ENCODE measurements around the gene ARPC1A. TPM values are rescaled to one million over a fixed set of nuclear protein-coding genes. Genes with fewer than 3 reads are reported as not detected.
"Not testable (repeated sequence)": the region's sequence is repeated elsewhere in the genome, so short reads cannot be mapped to it uniquely, and the experiment has no call there.

The ARPC1A gene
- total RNA-seq, 1 experiment from 2014 or later: 149 TPM

- Mint-ChIP-seq H3K4me1 (ENCODE audit: insufficient read depth, unreplicated experiment) (no peaks in the 10 kb centered on the region), H3K4me3 (ENCODE audit: unreplicated experiment) (no peak overlapping the region), H3K9me3 (ENCODE audit: unreplicated experiment) (no peaks in the 10 kb centered on the region), H3K27ac (ENCODE audit: low read depth, unreplicated experiment) (no peak overlapping the region), H3K36me3 (ENCODE audit: insufficient read depth, unreplicated experiment) (peaks cover 100% of the 10 kb centered on the region), H3K27me3 (ENCODE audit: insufficient read depth, unreplicated experiment) (no peaks in the 10 kb centered on the region)
- intact Hi-C loops (cut with micrococcal nuclease): no loop called here
- BruUV-seq (replicated peaks): no TSS peak
- ChIA-PET CTCF (interaction anchor here (0.9 kb wide), 1 partner anchor 361 kb away, joined by 3 read pairs; no protein-coding TSS in a partner anchor), POLR2A (interaction anchor here (1.5 kb wide), 1 partner anchor 15 kb away, joined by 6 read pairs; the partner anchor contains the start of gene ARPC1A)
- no peak for DNase-seq (ENCODE audit: unreplicated experiment)
- TF ChIP-seq, protein P1, sequence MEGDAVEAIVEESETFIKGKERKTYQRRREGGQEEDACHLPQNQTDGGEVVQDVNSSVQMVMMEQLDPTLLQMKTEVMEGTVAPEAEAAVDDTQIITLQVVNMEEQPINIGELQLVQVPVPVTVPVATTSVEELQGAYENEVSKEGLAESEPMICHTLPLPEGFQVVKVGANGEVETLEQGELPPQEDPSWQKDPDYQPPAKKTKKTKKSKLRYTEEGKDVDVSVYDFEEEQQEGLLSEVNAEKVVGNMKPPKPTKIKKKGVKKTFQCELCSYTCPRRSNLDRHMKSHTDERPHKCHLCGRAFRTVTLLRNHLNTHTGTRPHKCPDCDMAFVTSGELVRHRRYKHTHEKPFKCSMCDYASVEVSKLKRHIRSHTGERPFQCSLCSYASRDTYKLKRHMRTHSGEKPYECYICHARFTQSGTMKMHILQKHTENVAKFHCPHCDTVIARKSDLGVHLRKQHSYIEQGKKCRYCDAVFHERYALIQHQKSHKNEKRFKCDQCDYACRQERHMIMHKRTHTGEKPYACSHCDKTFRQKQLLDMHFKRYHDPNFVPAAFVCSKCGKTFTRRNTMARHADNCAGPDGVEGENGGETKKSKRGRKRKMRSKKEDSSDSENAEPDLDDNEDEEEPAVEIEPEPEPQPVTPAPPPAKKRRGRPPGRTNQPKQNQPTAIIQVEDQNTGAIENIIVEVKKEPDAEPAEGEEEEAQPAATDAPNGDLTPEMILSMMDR (IDR thresholded peaks at IDR 0.05; ENCODE audit: unreplicated experiment): no peak
These were observed 15.0 kb downstream of the ARPC1A start for GRCh38 chr7:99340659-99341058.

DNA sequence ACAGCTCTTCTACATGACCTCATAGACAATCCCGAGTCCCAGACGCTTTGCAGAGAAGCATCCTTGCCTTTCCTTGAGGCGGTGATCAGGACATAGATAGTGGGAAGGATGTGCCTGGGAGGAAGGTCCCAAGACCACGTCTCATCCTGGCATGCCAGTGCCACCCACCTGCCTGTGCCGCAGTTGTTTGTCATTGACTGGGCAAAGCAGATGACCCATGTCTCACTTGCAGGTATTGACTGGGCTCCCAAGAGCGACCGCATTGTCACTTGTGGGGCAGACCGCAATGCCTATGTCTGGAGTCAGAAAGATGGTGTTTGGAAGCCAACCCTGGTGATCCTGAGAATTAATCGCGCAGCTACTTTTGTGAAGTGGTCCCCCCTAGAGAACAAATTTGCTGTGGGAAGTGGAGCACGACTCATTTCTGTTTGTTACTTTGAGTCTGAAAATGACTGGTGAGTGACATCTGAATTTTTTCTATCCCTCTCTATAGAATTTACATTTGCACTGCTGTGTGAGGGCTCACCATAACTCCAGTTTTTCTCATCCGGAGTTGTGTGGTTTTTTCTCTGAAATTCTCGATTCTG, 18.5 kb downstream of the ARPC1A start:
- Mint-ChIP-seq H3K4me3 (ENCODE audit: unreplicated experiment) (no peak overlapping the region), H3K27me3 (ENCODE audit: insufficient read depth, unreplicated experiment) (no peaks in the 10 kb centered on the region), H3K36me3 (ENCODE audit: insufficient read depth, unreplicated experiment) (peaks cover 99% of the 10 kb centered on the region), H3K9me3 (ENCODE audit: unreplicated experiment) (no peaks in the 10 kb centered on the region), H3K4me1 (ENCODE audit: insufficient read depth, unreplicated experiment) (no peaks in the 10 kb centered on the region), H3K27ac (ENCODE audit: low read depth, unreplicated experiment) (no peak overlapping the region)
- no peak for DNase-seq (ENCODE audit: unreplicated experiment)
- TF ChIP-seq, protein P1 (IDR thresholded peaks at IDR 0.05; ENCODE audit: unreplicated experiment): no peak
- BruUV-seq (replicated peaks): no TSS peak
- ChIA-PET POLR2A (interaction anchor here (1.0 kb wide), 1 partner anchor 14 kb away, joined by 5 read pairs; no protein-coding TSS in a partner anchor), CTCF (interaction anchor here (1.2 kb wide), 1 partner anchor 16 kb away, joined by 3 read pairs; no protein-coding TSS in a partner anchor)
- intact Hi-C loops (cut with micrococcal nuclease): no loop called here

- H3K4me3 Mint-ChIP-seq (ENCODE audit: unreplicated experiment); H3K9me3 Mint-ChIP-seq (ENCODE audit: unreplicated experiment); H3K27me3 Mint-ChIP-seq (ENCODE audit: insufficient read depth, unreplicated experiment); DNase-seq (ENCODE audit: unreplicated experiment); H3K4me1 Mint-ChIP-seq (ENCODE audit: insufficient read depth, unreplicated experiment); BruUV-seq (replicated peaks); H3K27ac Mint-ChIP-seq (ENCODE audit: low read depth, unreplicated experiment); intact Hi-C loops (cut with micrococcal nuclease): not testable (repeated sequence)
- H3K36me3 Mint-ChIP-seq (ENCODE audit: insufficient read depth, unreplicated experiment): peaks cover 84% of the 10 kb centered on the region
- ChIA-PET POLR2A (interaction anchor here (0.7 to 1.2 kb wide), 4 partner anchors 9 to 440 kb away, joined by 3 to 4 read pairs (median 3); partner anchors contain the start of genes BUD31 and PDAP1), CTCF (interaction anchor here (0.6 to 0.9 kb wide), 3 partner anchors 15 to 311 kb away, joined by 3 read pairs; no protein-coding TSS in a partner anchor)
These were observed 24.9 kb downstream of the ARPC1A start for GRCh38 chr7:99350641-99351040.

DNA sequence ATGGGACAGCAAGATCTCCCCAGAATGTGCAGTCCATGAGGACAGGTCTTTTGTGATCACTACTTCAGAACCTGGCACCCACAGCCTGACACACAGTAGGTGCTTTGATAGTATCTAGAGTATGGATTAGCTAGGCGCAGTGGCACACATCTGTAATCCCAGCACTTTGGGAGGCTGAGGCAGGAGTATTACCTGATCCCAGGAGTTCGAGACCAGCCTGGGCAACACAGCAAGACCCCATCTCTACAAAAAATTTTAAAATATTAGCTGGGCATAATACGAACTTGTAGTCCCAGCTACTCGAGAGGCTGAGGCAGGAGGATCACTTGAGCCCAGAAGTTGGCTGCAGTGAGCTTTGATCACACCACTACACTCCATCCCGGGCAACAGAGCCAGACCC, 26.5 kb downstream of the ARPC1A start:
- no peak for DNase-seq (ENCODE audit: unreplicated experiment)
- H3K9me3 Mint-ChIP-seq (ENCODE audit: unreplicated experiment): no peaks in the 10 kb centered on the region
- H3K36me3 Mint-ChIP-seq (ENCODE audit: insufficient read depth, unreplicated experiment): peaks cover 82% of the 10 kb centered on the region
- no peak overlapping the region for H3K27ac Mint-ChIP-seq (ENCODE audit: low read depth, unreplicated experiment)
- POLR2A ChIA-PET: interaction anchor here (0.6 to 1.5 kb wide), 2 partner anchors 14 to 403 kb away, joined by 4 read pairs; no protein-coding TSS in a partner anchor
- H3K4me1 Mint-ChIP-seq (ENCODE audit: insufficient read depth, unreplicated experiment): no peaks in the 10 kb centered on the region
- TF ChIP-seq, protein P1 (IDR thresholded peaks at IDR 0.05; ENCODE audit: unreplicated experiment): no peak
- H3K27me3 Mint-ChIP-seq (ENCODE audit: insufficient read depth, unreplicated experiment): no peaks in the 10 kb centered on the region
- CTCF ChIA-PET: interaction anchor here (1.2 to 2.4 kb wide), 2 partner anchors 10 to 13 kb away, joined by 3 to 6 read pairs; no protein-coding TSS in a partner anchor
- BruUV-seq (replicated peaks): no TSS peak
- intact Hi-C loops (cut with micrococcal nuclease): no loop called here
- H3K4me3 Mint-ChIP-seq (ENCODE audit: unreplicated experiment): no peak overlapping the region
